H9 (cell line): ENCODE results near the gene NCK1. TPM values are rescaled to one million over a fixed set of nuclear protein-coding genes. Genes with fewer than 3 reads are reported as not detected.

Experiments used
- DNase-seq: peaks from one replicate; pipeline ENCODE4 v3.0.0-alpha.2; 2017
- H2AFZ ChIP-seq: one replicate; pipeline ENCODE4 v1.6.1; 2013; ENCODE audit warnings: mild to moderate bottlenecking, low read length, control low read depth, moderate library complexity
- H2AK5ac ChIP-seq: 2 replicates; pipeline ENCODE4 v1.6.1; 2013; ENCODE audit warnings: low read length, control low read depth, mixed read lengths; ENCODE audit not compliant: insufficient read length
- H2BK120ac ChIP-seq: one replicate; pipeline ENCODE4 v1.6.1; 2013; ENCODE audit warnings: low read depth, mild to moderate bottlenecking, low read length, control low read depth, inconsistent platforms; ENCODE audit not compliant: poor library complexity, severe bottlenecking
- H2BK12ac ChIP-seq: 2 replicates; pipeline ENCODE4 v1.6.1; 2013; ENCODE audit warnings: low read length, control low read depth, mixed read lengths, low read depth; ENCODE audit not compliant: insufficient read length
- H2BK15ac ChIP-seq: 2 replicates; pipeline ENCODE4 v1.6.1; 2013; ENCODE audit warnings: low read depth, low read length, control low read depth
- H2BK20ac ChIP-seq: one replicate; pipeline ENCODE4 v1.6.1; 2013; ENCODE audit warnings: low read depth, mild to moderate bottlenecking, low read length, control low read depth, inconsistent platforms; ENCODE audit not compliant: poor library complexity, severe bottlenecking
- H2BK5ac ChIP-seq: 2 replicates; pipeline ENCODE4 v1.6.1; 2013; ENCODE audit warnings: low read length, control low read depth, mixed read lengths; ENCODE audit not compliant: insufficient read length
- H3K14ac ChIP-seq: 2 replicates; pipeline ENCODE4 v1.6.1; 2013; ENCODE audit warnings: low read length, control low read depth; ENCODE audit not compliant: insufficient read depth
- H3K18ac ChIP-seq: 2 replicates; pipeline ENCODE4 v1.6.1; 2013; ENCODE audit warnings: low read depth, mild to moderate bottlenecking, mixed read lengths, low read length, control low read depth; ENCODE audit not compliant: insufficient read length
- H3K23ac ChIP-seq: 2 replicates; pipeline ENCODE4 v1.6.1; 2013; ENCODE audit warnings: low read length, control low read depth, mixed read lengths, low read depth; ENCODE audit not compliant: insufficient read length
- H3K23me2 ChIP-seq: 2 replicates; pipeline ENCODE4 v1.6.1; 2013; ENCODE audit warnings: low read depth, mild to moderate bottlenecking, mixed read lengths, low read length, control low read depth; ENCODE audit not compliant: insufficient read length, poor library complexity, severe bottlenecking
- H3K27ac ChIP-seq: 2 replicates; pipeline ENCODE4 v1.5.1; 2013; ENCODE audit warnings: low read length, control low read depth, mixed read lengths, low read depth; ENCODE audit not compliant: insufficient read length
- H3K27me3 ChIP-seq: 2 replicates; pipeline ENCODE4 v1.6.1; 2013; ENCODE audit warnings: low read length, control low read depth, inconsistent platforms; ENCODE audit not compliant: insufficient read depth
- H3K4ac ChIP-seq: 2 replicates; pipeline ENCODE4 v1.6.1; 2013; ENCODE audit warnings: low read depth, mild to moderate bottlenecking, control low read depth, inconsistent platforms, low read length, moderate library complexity
- H3K4me1 ChIP-seq: 2 replicates; pipeline ENCODE4 v1.6.1; 2013; ENCODE audit warnings: low read length, control low read depth, inconsistent platforms; ENCODE audit not compliant: insufficient read depth
- H3K4me2 ChIP-seq: 2 replicates; pipeline ENCODE4 v1.6.1; 2013; ENCODE audit warnings: low read length, control low read depth, mixed read lengths; ENCODE audit not compliant: insufficient read length, insufficient read depth
- H3K56ac ChIP-seq: 2 replicates; pipeline ENCODE4 v1.6.1; 2013; ENCODE audit warnings: low read depth, mild to moderate bottlenecking, mixed read lengths, low read length, control low read depth; ENCODE audit not compliant: insufficient read length
- H3K79me1 ChIP-seq: 2 replicates; pipeline ENCODE4 v1.6.1; 2013; ENCODE audit warnings: low read depth, mild to moderate bottlenecking, moderate library complexity, low read length, control low read depth, inconsistent platforms; ENCODE audit not compliant: insufficient read depth, poor library complexity, severe bottlenecking
- H3K79me2 ChIP-seq: 2 replicates; pipeline ENCODE4 v1.6.1; 2013; ENCODE audit warnings: low read length, control low read depth, inconsistent platforms; ENCODE audit not compliant: insufficient read depth
- H3K9ac ChIP-seq: 2 replicates; pipeline ENCODE4 v1.6.1; 2013; ENCODE audit warnings: low read length, control low read depth, mixed read lengths; ENCODE audit not compliant: insufficient read length; ENCODE audit errors: extremely low read depth
- H3K9me3 ChIP-seq: one replicate; pipeline ENCODE4 v1.6.1; 2013; ENCODE audit warnings: low read depth, low read length, inconsistent platforms; ENCODE audit not compliant: control insufficient read depth
- H3T11ph ChIP-seq: one replicate; pipeline ENCODE4 v1.6.1; 2013; ENCODE audit warnings: mild to moderate bottlenecking, low read length, control low read depth, inconsistent platforms
- H4K20me1 ChIP-seq: one replicate; pipeline ENCODE4 v1.6.1; 2013; ENCODE audit not compliant: control insufficient read depth, insufficient read length, insufficient read depth
- H4K5ac ChIP-seq: 2 replicates; pipeline ENCODE4 v1.6.1; 2013; ENCODE audit warnings: low read depth, mild to moderate bottlenecking, mixed read lengths, low read length, control low read depth; ENCODE audit not compliant: insufficient read length
- H4K8ac ChIP-seq: replicated peaks from 2 replicates; pipeline ENCODE4 v1.6.1; 2013; ENCODE audit warnings: low read length, control low read depth, mixed read lengths, low read depth; ENCODE audit not compliant: insufficient read length
- H4K91ac ChIP-seq: 2 replicates; pipeline ENCODE4 v1.6.1; 2013; ENCODE audit warnings: low read depth, mild to moderate bottlenecking, moderate library complexity, mixed read lengths, low read length, control low read depth; ENCODE audit not compliant: insufficient read length
- H3K27ac Mint-ChIP-seq, 3 experiments: 2 replicates in 2 of 3; 3 replicates in 1 of 3; pipeline ENCODE4 v1.8.0; 2020 to 2021; ENCODE audit warnings: mixed read lengths in 3 of 3, mild to moderate bottlenecking in 1 of 3, moderate library complexity in 1 of 3
- H3K27me3 Mint-ChIP-seq: 2 replicates; pipeline ENCODE4 v1.8.0; 2021; ENCODE audit warnings: low read depth, mild to moderate bottlenecking, moderate library complexity, mixed read lengths
- H3K36me3 Mint-ChIP-seq, 3 experiments: 2 replicates in 2 of 3; 3 replicates in 1 of 3; pipeline ENCODE4 v1.8.0; 2020 to 2021; ENCODE audit warnings: low read depth in 3 of 3, mixed read lengths in 3 of 3; ENCODE audit not compliant: insufficient read depth in 1 of 3
- H3K4me1 Mint-ChIP-seq, 2 experiments: 2 replicates each; pipeline ENCODE4 v1.8.0; 2020; ENCODE audit warnings: mixed read lengths in 2 of 2
- H3K4me3 Mint-ChIP-seq, 2 experiments: 2 replicates in 1 of 2; 3 replicates in 1 of 2; pipeline ENCODE4 v1.8.0; 2020 to 2021; ENCODE audit warnings: mild to moderate bottlenecking in 2 of 2, mixed read lengths in 2 of 2, moderate library complexity in 1 of 2
- H3K9me3 Mint-ChIP-seq, 2 experiments: 2 replicates in 1 of 2; 3 replicates in 1 of 2; pipeline ENCODE4 v1.8.0; 2020; ENCODE audit warnings: mild to moderate bottlenecking in 2 of 2, mixed read lengths in 2 of 2, moderate library complexity in 1 of 2
- CTCF ChIP-seq: fragments of 200-600 bp; sonication (generic); conservative IDR thresholded peaks from 3 replicates; pipeline ENCODE4 v1.8.0; 2021; ENCODE audit warnings: antibody characterized with exemption, mild to moderate bottlenecking
- WGBS: extraction: QIAGEN DNeasy Blood & Tissue Kit; methylation state at CpG from one replicate; pipeline ENCODE4 v1.1.7; 2013; ENCODE audit warnings: missing lambda C conversion rate, low lambda C conversion rate, mixed read lengths; ENCODE audit not compliant: insufficient read length; ENCODE audit errors: extremely low coverage; 5-methylcytosine and 5-hydroxymethylcytosine counted together
- total RNA-seq: library from RNA; stranded (reverse); gene quantifications from 2 replicates; pipeline ENCODE4 v1.2.1, GENCODE V29; 2021

NCK1 gene
- total RNA-seq, 1 experiment from 2014 or later, result 26.4 TPM

- Histone ChIP-seq H2AK5ac (no peak overlapping the region), H4K20me1 (no peaks in the 10 kb centered on the region), H2BK12ac (no peak overlapping the region), H3K79me1 (no peaks in the 10 kb centered on the region), H3K27ac (no peak overlapping the region), H3T11ph (no peak overlapping the region), H3K23ac (no peak overlapping the region), H2BK15ac (no peak overlapping the region), H3K27me3 (no peaks in the 10 kb centered on the region), H3K4ac (no peak overlapping the region), H3K79me2 (peaks cover 7% of the 10 kb centered on the region; the same call in 1 of the 2 replicates), H2AFZ (no peak overlapping the region), H4K5ac (no peak overlapping the region), H3K56ac (no peak overlapping the region), H3K18ac (peak overlapping the region; percentile 30), H3K14ac (no peak overlapping the region), H2BK20ac (no peak overlapping the region), H2BK120ac (no peak overlapping the region), H3K4me2 (peak overlapping the region; percentile 76), H3K23me2 (peaks cover 14% of the 10 kb centered on the region), H4K8ac (no peak overlapping the region), H2BK5ac (no peak overlapping the region), H3K4me1 (peaks cover 2% of the 10 kb centered on the region; the same call in 1 of the 2 replicates), H3K9ac (peak overlapping the region; percentile 77), H3K9me3 (no peaks in the 10 kb centered on the region), H4K91ac (no peak overlapping the region)
- peaks cover 7 to 20% (median 9%) of the 10 kb centered on the region in 3 experiments; a peak in 4 of 7 replicates for H3K36me3 Mint-ChIP-seq
- TF ChIP-seq CTCF, result 0 out of 3 replicates have a peak, but pooled peaks have one; percentile 11
- H3K4me1 Mint-ChIP-seq, result peaks cover 29 to 44% of the 10 kb centered on the region in 2 experiments
- peak overlapping the region; percentile 86 to 96 for H3K4me3 Mint-ChIP-seq
- H3K27me3 Mint-ChIP-seq, result no peaks in the 10 kb centered on the region
- H3K27ac Mint-ChIP-seq, result peak overlapping the region; percentile 82 to 96 (median 85); a peak in 6 of 7 replicates
- no CpG with 5 or more reads among the region's 39 CpGs for WGBS
- H3K9me3 Mint-ChIP-seq, result no peaks in the 10 kb centered on the region
- DNase-seq, result peak; percentile 56
Observed at GRCh38 chr3:136862617-136863322, 762 bp downstream of the NCK1 start.
